HL-60 (cell line): ENCODE results near the gene AFAP1L2.

Experiments
- POLR2AphosphoS5 ChIP-seq: IDR thresholded peaks from 2 replicates; pipeline ENCODE4 v1.6.1; 2012; ENCODE audit warnings: low read depth
- TF ChIP-seq, protein P1 (sequence below): IDR thresholded peaks from one replicate; pipeline ENCODE4 v1.5.1; 2011; ENCODE audit warnings: low read length, control low read depth, inconsistent platforms; ENCODE audit not compliant: insufficient read depth
- TF ChIP-seq, protein P2 (sequence below): IDR thresholded peaks from 2 replicates; pipeline ENCODE4 v1.6.1; 2012; ENCODE audit warnings: low read depth; ENCODE audit not compliant: insufficient replicate concordance

DNA sequence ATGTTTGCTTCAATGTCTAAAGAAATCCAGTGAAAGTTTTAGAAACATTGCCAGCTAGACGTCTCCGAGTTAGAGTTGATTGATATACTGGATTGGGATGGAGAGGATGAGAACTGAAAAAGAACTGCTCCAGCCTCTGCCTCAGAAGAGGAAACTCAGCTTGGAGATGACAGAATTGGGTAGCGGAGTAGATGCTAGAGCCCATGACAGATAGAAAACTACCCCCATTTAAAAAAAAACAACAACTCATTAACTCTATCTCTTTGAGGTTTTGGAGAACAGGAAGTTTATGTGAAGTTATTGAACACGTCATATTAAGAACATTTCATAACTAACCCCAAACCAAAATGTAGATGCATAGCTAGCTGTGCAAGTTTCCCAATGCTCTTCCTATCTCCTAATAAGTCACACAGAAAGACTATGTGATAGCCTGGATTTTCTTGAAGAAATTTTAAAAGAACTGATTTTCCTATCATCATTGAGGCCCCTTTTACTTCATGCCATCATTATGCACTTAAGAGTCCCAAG is 28.3 kb upstream of the AFAP1L2 start:
- no peak for TF ChIP-seq POLR2AphosphoS5
- TF ChIP-seq, protein P1, sequence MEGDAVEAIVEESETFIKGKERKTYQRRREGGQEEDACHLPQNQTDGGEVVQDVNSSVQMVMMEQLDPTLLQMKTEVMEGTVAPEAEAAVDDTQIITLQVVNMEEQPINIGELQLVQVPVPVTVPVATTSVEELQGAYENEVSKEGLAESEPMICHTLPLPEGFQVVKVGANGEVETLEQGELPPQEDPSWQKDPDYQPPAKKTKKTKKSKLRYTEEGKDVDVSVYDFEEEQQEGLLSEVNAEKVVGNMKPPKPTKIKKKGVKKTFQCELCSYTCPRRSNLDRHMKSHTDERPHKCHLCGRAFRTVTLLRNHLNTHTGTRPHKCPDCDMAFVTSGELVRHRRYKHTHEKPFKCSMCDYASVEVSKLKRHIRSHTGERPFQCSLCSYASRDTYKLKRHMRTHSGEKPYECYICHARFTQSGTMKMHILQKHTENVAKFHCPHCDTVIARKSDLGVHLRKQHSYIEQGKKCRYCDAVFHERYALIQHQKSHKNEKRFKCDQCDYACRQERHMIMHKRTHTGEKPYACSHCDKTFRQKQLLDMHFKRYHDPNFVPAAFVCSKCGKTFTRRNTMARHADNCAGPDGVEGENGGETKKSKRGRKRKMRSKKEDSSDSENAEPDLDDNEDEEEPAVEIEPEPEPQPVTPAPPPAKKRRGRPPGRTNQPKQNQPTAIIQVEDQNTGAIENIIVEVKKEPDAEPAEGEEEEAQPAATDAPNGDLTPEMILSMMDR, result no peak
- TF ChIP-seq, protein P2, sequence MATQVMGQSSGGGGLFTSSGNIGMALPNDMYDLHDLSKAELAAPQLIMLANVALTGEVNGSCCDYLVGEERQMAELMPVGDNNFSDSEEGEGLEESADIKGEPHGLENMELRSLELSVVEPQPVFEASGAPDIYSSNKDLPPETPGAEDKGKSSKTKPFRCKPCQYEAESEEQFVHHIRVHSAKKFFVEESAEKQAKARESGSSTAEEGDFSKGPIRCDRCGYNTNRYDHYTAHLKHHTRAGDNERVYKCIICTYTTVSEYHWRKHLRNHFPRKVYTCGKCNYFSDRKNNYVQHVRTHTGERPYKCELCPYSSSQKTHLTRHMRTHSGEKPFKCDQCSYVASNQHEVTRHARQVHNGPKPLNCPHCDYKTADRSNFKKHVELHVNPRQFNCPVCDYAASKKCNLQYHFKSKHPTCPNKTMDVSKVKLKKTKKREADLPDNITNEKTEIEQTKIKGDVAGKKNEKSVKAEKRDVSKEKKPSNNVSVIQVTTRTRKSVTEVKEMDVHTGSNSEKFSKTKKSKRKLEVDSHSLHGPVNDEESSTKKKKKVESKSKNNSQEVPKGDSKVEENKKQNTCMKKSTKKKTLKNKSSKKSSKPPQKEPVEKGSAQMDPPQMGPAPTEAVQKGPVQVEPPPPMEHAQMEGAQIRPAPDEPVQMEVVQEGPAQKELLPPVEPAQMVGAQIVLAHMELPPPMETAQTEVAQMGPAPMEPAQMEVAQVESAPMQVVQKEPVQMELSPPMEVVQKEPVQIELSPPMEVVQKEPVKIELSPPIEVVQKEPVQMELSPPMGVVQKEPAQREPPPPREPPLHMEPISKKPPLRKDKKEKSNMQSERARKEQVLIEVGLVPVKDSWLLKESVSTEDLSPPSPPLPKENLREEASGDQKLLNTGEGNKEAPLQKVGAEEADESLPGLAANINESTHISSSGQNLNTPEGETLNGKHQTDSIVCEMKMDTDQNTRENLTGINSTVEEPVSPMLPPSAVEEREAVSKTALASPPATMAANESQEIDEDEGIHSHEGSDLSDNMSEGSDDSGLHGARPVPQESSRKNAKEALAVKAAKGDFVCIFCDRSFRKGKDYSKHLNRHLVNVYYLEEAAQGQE, result no peak
